GM12891 (cell line): ENCODE data around the gene SIPA1L3.

Source experiments
- DNase-seq: peaks from one replicate; pipeline ENCODE4 v3.0.0; 2011; ENCODE audit warnings: low spot score; ENCODE audit not compliant: insufficient read length
- FAIRE-seq: peaks from 2 replicates; lab custom pipeline; 2011; peaks lifted over from hg19 to GRCh38; lab: Jason Lieb, UNC
- PAX5 ChIP-seq: IDR thresholded peaks from 2 replicates; pipeline ENCODE4 v1.6.1; 2011; ENCODE audit warnings: low read length, moderate library complexity, mild to moderate bottlenecking; ENCODE audit not compliant: insufficient read depth, severe bottlenecking
- POLR2A ChIP-seq: IDR thresholded peaks from 2 replicates; pipeline ENCODE4 v1.6.1; 2011; ENCODE audit warnings: low read depth, low read length, control low read depth
- POLR2AphosphoS5 ChIP-seq: IDR thresholded peaks from 2 replicates; pipeline ENCODE4 v1.6.1; 2011; ENCODE audit warnings: low read depth, low read length, control low read depth
- POU2F2 ChIP-seq: IDR thresholded peaks from 2 replicates; pipeline ENCODE4 v1.6.1; 2011; ENCODE audit warnings: low read depth, mild to moderate bottlenecking, control low read depth, low read length, moderate library complexity
- SPI1 ChIP-seq: IDR thresholded peaks from 2 replicates; pipeline ENCODE4 v1.6.1; 2011; ENCODE audit warnings: low read depth, low read length, control low read depth
- TAF1 ChIP-seq: IDR thresholded peaks from 2 replicates; pipeline ENCODE4 v1.6.1; 2011; ENCODE audit warnings: low read depth, low read length, control low read depth

The SIPA1L3 gene

GRCh38 chr19:38203197-38203596, 296.2 kb downstream of the SIPA1L3 start:
- FAIRE-seq (no peak), DNase-seq (no peak)
- TF ChIP-seq SPI1 (no peak), TAF1 (no peak), PAX5 (no peak), POLR2A (no peak), POU2F2 (no peak), POLR2AphosphoS5 (no peak)

DNA sequence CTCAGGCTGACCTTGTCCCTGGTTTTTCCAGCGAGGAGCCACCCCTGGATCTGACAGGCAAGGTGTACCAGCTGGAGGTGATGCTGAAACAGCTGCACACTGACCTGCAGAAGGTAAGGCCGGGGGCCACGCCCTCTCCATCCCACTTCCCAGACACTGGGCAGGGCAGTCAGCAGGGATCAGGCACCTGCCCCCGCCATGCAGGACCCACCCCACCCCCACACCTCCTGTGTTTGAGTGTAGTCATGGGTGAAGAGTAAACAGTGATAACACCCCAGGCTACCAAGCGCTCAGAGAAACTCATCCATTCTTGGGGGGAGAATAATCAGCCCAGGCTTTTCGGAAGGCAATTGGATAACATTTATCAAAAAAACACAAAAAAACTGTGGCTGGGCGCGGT, 297.1 kb downstream of the SIPA1L3 start:
- DNase-seq, result no peak

GRCh38 chr19:38204728-38205127, 297.7 kb downstream of the SIPA1L3 start:
- DNase-seq (no peak), FAIRE-seq (no peak)
- no peak for TF ChIP-seq POU2F2
- TF ChIP-seq TAF1, result no peak
- TF ChIP-seq POLR2A, result no peak
- no peak for TF ChIP-seq PAX5
- TF ChIP-seq POLR2AphosphoS5, result no peak
- no peak for TF ChIP-seq SPI1

More for the DNA sequence above, 297.1 kb downstream of the SIPA1L3 start:
- TF ChIP-seq SPI1, result no peak
- TF ChIP-seq PAX5, result no peak
- TF ChIP-seq POLR2AphosphoS5, result no peak
- TF ChIP-seq POLR2A, result no peak
- TF ChIP-seq TAF1, result no peak
- no peak for TF ChIP-seq POU2F2
- FAIRE-seq, result no peak

DNA sequence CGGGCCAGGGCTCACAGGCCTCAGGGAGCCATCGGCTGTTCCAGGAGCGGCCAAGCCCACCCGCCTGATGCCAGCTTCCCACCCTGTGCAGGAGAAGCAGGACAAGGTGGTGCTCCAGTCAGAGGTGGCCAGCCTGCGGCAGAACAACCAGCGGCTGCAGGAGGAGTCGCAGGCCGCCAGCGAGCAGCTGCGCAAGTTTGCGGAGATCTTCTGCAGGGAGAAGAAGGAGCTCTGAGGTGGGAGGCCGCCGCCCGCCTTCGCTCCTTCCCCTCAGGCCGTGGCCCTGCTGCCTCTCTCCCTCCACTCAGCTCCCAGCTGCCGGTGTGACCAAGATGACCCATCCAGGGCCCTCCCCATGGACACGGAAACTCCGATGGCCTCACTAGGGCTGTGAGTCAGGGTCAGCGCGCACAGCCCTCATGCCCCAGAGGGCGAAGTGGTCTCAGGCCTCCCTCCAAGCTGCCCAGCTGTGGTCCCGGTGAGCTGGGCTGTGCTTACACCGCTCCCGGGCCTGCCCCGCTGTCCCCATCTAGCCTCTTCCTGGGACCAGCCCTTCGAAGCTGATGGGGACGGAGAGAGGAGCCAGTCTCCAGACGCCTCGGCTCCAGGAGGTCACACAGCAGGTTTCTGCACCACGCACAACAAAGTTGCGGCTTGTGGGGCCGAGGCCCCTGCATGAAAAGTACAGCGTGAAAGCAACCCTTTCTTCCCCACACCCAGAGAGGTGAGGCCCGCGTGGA, 299.2 kb downstream of the SIPA1L3 start:
- TF ChIP-seq SPI1 (no peak), TAF1 (no peak), POLR2A (no peak), PAX5 (no peak), POU2F2 (no peak), POLR2AphosphoS5 (no peak)
- DNase-seq (no peak), FAIRE-seq (no peak)

- FAIRE-seq (no peak), DNase-seq (no peak)
- TF ChIP-seq PAX5, result no peak
- TF ChIP-seq TAF1, result no peak
- TF ChIP-seq POLR2A, result no peak
Observed at GRCh38 chr19:38206928-38207327, 299.9 kb downstream of the SIPA1L3 start.

DNA sequence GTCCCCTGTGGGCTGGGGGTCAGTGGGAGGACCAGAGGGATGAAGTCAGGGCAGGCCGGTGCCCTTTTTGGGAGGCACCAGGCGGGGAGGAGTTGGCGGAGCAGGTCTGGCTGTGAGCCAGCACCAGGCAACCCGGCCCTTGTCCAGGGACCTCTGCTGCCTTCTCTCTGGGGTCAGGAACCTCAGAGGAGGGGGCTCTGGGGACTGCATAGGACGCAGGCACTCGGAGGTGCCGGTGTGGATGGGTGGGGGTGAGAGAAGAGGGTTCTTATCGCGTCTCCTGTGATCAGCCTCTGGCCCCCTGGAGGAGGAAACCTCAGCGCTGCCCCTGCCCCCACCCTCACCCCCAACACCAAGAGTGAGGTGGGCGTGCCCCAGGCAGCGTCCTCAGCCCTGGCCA, 300.5 kb downstream of the SIPA1L3 start:
- TF ChIP-seq POU2F2 (no peak), POLR2AphosphoS5 (no peak), PAX5 (no peak), SPI1 (no peak), POLR2A (no peak)
- DNase-seq, result no peak
- no peak for FAIRE-seq

DNA sequence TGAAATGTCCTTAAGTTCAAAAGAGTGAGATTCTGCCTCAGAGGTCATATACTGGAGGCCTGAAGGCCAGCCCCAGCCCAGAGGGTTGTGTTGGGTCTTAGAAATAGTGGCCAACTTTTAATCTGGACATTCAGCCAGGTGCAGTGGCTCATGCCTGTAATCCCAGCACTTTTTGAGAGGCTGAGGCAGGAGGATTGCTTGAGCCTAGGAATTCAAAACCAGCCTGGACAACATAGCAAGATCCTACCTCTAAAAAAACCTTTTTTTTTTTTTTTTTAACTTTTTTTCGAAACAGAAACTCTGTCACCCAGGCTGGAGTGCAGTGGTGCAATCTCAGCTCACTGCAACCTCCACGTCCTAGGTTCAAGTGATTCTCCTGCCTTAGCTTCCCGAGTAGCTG, 301.6 kb downstream of the SIPA1L3 start:
- DNase-seq (no peak), FAIRE-seq (no peak)
- no peak for TF ChIP-seq POU2F2
- no peak for TF ChIP-seq POLR2AphosphoS5
- TF ChIP-seq SPI1, result no peak
- no peak for TF ChIP-seq POLR2A
- TF ChIP-seq TAF1, result no peak
- no peak for TF ChIP-seq PAX5

GRCh38 chr19:38209152-38209551, 302.1 kb downstream of the SIPA1L3 start:
- DNase-seq, result no peak
- TF ChIP-seq POLR2AphosphoS5, result no peak
- no peak for TF ChIP-seq PAX5
- no peak for TF ChIP-seq SPI1
- TF ChIP-seq POLR2A, result no peak
- TF ChIP-seq POU2F2, result no peak
- no peak for TF ChIP-seq TAF1
- FAIRE-seq, result no peak

GRCh38 chr19:38209671-38210457, 302.9 kb downstream of the SIPA1L3 start:
- TF ChIP-seq PAX5, result no peak
- no peak for TF ChIP-seq POU2F2
- no peak for TF ChIP-seq POLR2A
- TF ChIP-seq TAF1, result no peak
- no peak for TF ChIP-seq SPI1
- TF ChIP-seq POLR2AphosphoS5, result no peak
- FAIRE-seq (no peak), DNase-seq (no peak)

DNA sequence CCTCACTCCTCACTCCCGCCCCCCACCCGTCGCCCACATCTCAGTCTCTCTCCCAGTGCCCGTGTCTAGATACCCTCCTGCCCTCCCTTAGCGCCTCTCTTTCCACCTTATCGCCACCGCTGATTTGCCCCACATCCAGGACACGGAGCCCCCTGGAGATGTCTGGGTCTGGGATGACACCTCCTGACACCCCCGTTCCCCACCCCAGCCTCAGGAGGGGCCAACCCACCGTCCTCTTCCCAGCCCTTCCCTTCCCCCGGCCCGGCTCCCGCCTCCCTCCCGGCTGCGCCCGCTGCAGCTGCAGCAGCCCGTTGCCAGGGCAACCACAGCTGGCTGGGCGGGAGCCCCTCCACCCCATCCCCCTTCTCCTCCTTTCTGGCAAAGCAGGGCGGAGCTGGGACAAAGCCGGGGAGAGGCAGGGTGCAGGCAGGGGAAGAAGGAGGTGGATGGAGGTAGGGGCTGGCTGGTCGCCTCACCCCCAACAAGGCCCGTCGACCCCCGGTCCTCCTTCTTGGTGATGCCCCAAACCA, 303.5 kb downstream of the SIPA1L3 start:
- FAIRE-seq (no peak), DNase-seq (no peak)
- TF ChIP-seq POLR2AphosphoS5, result no peak
- TF ChIP-seq POLR2A, result no peak
- TF ChIP-seq PAX5, result no peak
